SK-N-SH (cell line): ENCODE measurements around the gene MCF2L2.

ENCODE experiments used
- CHD2 ChIP-seq: fragments of 150-350 bp; IDR thresholded peaks from 2 replicates; pipeline ENCODE4 v1.6.1; 2018; ENCODE audit warnings: low read length; ENCODE audit not compliant: partially characterized antibody
- EP300 ChIP-seq, 2 experiments: IDR thresholded peaks; 2 replicates each; pipeline versions ENCODE4 v1.4.0 to v1.6.1; 2012; ENCODE audit warnings: borderline replicate concordance in 1 of 2, low read depth in 1 of 2, low read length in 1 of 2
- EZH2phosphoT487 ChIP-seq: fragments of 200-600 bp; sonication (generic); IDR thresholded peaks from 2 replicates; pipeline ENCODE4 v1.6.1; 2017; ENCODE audit warnings: low read depth, mixed run types, mild to moderate bottlenecking, antibody characterized with exemption, moderate library complexity, borderline replicate concordance
- FOXM1 ChIP-seq: IDR thresholded peaks from 2 replicates; pipeline ENCODE4 v1.4.0; 2012; ENCODE audit warnings: low read depth, mild to moderate bottlenecking
- NFIC ChIP-seq: IDR thresholded peaks from 2 replicates; pipeline ENCODE4 v1.4.0; 2012; ENCODE audit warnings: borderline replicate concordance
- RCOR1 ChIP-seq: fragments of 150-350 bp; IDR thresholded peaks from 2 replicates; pipeline ENCODE4 v1.6.1; 2017; ENCODE audit warnings: antibody characterized with exemption, low read length
- RFX5 ChIP-seq: IDR thresholded peaks from 2 replicates; pipeline ENCODE4 v1.6.1; 2012; ENCODE audit warnings: mild to moderate bottlenecking, improper control_type of control experiment, low read length
- TF ChIP-seq, protein P1 (sequence below): IDR thresholded peaks from 2 replicates; pipeline ENCODE4 v1.4.0; 2012; ENCODE audit warnings: low read depth, borderline replicate concordance
- TF ChIP-seq, protein P2 (sequence below): IDR thresholded peaks from 2 replicates; pipeline ENCODE4 v1.4.0; 2012; ENCODE audit warnings: low read depth, borderline replicate concordance
- TF ChIP-seq, protein P3 (sequence below): fragments of 200-600 bp; sonication (generic); IDR thresholded peaks from 2 replicates; pipeline ENCODE4 v1.6.1; 2017; ENCODE audit warnings: antibody characterized with exemption, mild to moderate bottlenecking, moderate library complexity

DNA sequence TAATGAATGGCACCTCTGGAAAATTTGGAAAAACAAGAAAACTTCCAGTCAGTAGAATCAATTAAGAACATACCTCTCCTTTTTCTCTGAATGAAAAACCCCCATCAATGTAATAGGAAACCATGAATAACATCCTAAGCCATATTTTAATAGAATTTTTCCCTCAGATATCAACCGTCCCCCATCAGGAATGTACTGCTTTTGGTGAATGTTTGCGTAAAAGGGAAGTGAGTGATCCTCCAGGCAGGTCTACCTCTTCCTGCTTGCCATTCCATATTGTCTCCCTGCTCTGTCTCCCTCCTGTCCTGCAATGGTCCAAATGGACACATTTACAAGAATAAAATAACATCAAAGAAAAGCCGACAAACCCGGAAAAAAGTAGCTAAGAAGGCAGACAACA, 296.7 kb downstream of the MCF2L2 start:
- TF ChIP-seq, protein P1, sequence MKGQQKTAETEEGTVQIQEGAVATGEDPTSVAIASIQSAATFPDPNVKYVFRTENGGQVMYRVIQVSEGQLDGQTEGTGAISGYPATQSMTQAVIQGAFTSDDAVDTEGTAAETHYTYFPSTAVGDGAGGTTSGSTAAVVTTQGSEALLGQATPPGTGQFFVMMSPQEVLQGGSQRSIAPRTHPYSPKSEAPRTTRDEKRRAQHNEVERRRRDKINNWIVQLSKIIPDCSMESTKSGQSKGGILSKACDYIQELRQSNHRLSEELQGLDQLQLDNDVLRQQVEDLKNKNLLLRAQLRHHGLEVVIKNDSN: no peak
- no peak for TF ChIP-seq FOXM1
- TF ChIP-seq, protein P2, sequence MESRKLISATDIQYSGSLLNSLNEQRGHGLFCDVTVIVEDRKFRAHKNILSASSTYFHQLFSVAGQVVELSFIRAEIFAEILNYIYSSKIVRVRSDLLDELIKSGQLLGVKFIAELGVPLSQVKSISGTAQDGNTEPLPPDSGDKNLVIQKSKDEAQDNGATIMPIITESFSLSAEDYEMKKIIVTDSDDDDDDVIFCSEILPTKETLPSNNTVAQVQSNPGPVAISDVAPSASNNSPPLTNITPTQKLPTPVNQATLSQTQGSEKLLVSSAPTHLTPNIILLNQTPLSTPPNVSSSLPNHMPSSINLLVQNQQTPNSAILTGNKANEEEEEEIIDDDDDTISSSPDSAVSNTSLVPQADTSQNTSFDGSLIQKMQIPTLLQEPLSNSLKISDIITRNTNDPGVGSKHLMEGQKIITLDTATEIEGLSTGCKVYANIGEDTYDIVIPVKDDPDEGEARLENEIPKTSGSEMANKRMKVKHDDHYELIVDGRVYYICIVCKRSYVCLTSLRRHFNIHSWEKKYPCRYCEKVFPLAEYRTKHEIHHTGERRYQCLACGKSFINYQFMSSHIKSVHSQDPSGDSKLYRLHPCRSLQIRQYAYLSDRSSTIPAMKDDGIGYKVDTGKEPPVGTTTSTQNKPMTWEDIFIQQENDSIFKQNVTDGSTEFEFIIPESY: no peak
- TF ChIP-seq RCOR1: no peak
- TF ChIP-seq EP300 (IDR thresholded peaks at IDR 0.05; ENCODE audit: borderline replicate concordance in 1 of 2, low read depth in 1 of 2, low read length in 1 of 2): no peak; a peak in 1 of 4 replicates
- TF ChIP-seq CHD2: no peak
- no peak for TF ChIP-seq NFIC
- TF ChIP-seq, protein P3, sequence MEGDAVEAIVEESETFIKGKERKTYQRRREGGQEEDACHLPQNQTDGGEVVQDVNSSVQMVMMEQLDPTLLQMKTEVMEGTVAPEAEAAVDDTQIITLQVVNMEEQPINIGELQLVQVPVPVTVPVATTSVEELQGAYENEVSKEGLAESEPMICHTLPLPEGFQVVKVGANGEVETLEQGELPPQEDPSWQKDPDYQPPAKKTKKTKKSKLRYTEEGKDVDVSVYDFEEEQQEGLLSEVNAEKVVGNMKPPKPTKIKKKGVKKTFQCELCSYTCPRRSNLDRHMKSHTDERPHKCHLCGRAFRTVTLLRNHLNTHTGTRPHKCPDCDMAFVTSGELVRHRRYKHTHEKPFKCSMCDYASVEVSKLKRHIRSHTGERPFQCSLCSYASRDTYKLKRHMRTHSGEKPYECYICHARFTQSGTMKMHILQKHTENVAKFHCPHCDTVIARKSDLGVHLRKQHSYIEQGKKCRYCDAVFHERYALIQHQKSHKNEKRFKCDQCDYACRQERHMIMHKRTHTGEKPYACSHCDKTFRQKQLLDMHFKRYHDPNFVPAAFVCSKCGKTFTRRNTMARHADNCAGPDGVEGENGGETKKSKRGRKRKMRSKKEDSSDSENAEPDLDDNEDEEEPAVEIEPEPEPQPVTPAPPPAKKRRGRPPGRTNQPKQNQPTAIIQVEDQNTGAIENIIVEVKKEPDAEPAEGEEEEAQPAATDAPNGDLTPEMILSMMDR: no peak
- no peak for TF ChIP-seq EZH2phosphoT487
- no peak for TF ChIP-seq RFX5
